OCI-M1 (cell line): ENCODE data around the gene OPA3.

Source experiments
- DNase-seq: peaks from one replicate; lab custom pipeline; 2025; lab: John Stamatoyannopoulos, UW

The OPA3 gene

DNA sequence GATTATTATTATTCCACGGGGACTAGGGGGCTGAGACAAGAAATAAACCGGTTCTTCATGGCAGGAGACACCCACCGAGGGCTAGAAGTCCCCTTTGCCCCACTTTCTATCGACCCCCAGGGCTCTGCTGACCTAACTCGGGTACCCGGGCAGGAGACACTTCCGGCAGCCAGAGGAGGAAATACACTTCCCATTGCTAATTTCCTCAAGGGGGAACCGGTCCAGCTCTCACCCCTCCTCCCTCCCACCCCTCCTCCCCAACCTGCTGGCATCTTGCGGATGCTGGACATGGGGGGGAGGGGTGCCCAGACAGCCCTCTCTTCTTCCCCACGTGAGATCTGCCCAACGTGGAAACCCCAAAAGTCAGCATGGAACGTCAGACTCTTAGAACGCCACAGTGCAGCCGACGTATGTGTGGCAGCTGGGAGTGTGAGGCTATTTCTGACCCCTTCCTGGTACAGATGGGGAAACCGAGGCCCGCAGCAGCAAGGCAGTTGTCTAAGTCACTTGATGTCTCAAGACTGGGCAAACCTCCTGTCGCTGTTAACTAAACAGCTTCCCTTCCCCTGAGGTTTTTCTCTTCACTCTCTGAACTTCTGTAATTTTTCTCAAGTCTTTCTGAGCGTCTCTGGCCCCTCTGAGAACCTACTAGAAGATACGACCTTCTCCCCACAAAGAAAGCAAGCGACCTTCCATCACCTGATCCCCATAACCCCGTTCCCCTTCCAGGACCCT lies 13.8 kb upstream of the OPA3 start:
- peak; percentile 23 for DNase-seq

DNA sequence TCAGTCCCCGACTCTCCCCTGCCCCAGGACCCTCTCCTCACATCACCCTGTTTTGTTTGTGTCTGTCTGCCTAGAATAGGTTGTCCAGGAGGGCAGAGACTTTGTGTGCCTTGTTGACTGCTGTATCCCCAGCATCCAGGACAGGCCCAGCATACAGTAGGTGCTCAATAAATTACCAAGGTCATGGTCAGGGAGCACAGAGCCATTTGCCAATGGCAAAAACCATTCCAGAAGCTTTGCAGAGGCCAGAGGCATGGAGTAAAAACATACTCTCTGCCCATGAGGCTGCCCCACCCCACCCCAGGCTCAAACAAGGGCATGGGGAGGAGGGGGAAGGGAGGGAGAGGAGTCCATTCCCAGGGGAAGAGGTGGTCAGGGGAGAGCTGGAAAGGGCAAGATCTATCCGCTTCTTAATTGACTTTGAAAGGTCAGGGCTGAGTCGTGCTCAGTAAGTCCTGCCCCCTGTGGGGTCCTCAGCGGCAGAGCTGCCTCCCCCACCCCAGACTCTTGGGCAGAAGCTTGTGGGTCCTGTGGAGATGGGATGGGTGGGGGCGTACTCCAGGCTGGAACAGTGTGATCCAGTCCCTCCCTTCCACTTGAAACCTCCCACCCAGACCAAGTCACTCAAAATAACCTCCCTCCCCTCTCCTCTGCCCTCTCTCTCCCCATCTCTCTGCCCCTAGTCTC lies 13.0 kb upstream of the OPA3 start:
- DNase-seq = no peak

DNA sequence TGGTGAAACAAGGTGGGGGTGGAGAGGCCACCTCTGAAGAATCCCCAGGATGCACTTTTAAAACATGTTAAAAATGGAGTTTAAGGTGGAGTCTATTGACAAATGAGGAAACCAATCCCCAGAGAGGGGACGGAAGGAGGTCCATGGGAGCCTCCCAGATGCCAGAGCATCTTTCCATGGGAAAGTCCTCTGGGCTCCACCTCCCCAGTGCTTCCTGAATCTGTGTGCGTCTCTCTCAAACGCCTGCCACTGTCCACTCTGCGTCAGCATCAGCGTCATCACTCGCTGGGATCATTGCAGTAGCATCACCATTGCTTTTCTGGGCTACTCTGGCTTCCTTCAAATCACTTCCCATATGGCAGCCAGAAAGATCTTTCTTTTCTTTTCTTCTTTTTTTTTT lies 11.2 kb upstream of the OPA3 start:
- DNase-seq = no peak

DNA sequence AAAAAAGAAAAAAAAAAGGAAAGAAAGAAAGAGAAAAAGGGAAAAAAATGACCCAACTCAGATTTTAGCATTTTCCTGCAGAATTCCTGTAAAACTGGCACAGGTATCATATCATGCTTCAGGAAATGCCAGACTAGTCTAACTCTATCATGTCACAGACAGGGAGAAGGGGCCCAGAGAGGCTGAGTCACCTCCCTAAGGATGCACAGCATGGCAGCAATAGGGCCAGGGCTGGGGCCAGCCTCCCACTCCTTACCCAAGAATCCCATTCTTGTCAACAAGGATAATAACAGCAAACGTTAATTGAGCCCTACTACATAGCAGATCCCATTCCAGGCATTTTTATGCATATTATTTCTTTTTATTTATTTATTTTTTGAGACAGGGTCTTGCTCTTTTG lies 8.9 kb upstream of the OPA3 start:
- no peak for DNase-seq

DNA sequence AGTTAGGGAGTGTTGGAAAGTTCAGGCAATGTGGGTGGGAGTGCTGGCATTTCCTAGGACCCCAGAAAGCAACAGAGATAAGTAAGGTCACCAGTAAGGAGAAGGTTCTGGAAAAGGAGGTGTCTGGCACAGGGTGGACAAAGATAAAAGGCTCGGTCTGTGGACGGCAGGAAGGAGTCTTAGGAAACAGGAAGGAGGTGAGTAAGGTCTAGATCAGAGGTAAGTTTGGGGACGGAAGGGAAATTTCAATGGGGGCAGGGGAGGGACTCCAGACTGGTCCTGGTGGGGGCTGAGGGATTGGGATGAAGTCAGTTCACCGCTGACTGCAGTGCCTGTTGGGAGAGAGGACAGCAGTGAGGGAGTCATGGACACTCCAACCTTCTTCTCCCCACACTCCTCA lies 7.8 kb upstream of the OPA3 start:
- DNase-seq = no peak

DNA sequence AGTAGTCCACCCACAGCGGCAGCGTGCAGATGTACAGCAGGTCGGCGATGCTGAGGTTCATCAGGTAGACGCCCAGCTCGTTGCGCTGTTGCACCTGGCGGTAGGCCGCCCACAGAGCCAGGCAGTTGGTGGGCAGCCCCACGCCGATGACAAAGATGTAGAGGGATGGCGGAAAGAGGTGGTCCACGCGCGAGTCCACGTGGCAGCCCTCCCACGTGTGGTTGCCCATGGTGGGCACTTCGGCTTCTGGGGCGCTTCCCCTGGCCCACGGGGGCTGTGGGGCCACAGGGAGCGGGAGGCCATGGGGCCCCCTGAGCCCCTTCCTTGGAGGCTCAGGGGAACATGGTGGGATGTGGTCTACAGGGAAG lies 7.0 kb upstream of the OPA3 start:
- no peak for DNase-seq

DNA sequence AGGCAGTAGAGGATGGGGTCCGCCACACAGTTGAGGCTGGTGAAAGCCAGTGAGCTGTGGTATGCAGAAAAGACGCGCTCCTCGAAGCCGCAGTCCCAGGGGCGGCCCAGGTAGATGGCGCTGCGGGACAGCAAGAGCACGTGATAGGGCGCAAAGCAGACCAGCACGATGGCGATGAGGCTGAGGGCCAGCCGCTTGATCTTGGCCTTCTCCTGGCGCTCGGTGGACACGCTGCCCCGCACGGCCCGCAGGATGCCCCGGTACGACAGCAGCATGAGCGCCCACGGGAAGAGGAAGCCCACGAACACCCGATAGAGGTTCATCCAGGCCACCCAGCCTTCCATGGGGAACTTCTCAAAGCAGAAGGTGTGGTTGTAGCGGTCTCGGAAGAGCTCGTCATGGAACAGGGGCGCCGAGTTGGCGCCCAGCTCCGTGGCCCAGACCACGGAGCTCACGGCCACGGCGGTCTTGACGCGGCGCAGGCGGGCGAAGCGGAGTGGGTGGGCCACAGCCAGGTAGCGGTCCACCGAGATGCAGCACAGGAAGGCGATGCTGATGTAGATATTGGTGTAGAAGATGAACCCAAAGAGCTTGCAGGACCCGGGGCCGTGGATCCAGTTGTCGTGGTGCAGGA lies 6.5 kb upstream of the OPA3 start:
- no peak for DNase-seq

DNA sequence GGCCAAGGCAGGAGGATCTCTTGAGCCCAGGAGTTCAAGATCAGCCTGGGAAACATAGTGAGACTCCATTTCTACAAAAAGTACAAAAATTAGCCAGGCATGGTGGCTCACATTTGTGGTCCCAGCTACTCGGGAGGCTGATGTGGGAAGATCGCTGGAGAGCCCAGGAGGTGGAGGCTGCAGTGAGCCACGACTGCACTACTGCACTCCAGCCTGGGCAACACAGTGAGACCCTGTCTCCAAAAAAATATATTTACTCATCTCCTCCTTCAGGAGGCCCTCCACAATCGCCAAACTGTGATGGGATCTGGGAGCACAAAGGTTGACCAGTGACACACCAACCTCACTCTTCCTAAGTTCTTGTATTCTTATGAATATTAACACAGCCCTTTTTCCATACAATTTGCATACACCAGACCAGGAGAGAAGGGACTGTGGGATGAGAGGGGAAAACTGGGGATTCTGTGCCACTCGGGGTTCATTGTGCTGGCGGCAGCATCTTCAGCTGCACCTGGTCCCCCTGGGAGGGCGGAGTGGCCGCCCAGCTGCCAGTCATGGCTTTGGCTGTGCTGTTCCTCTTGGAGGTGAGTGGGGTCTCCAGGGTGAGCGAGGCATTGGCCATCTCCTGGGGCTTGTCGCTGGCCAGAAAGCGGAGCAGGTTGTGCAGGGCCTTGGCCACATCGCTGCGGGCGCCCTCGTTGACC lies 5.8 kb upstream of the OPA3 start:
- no peak for DNase-seq

DNA sequence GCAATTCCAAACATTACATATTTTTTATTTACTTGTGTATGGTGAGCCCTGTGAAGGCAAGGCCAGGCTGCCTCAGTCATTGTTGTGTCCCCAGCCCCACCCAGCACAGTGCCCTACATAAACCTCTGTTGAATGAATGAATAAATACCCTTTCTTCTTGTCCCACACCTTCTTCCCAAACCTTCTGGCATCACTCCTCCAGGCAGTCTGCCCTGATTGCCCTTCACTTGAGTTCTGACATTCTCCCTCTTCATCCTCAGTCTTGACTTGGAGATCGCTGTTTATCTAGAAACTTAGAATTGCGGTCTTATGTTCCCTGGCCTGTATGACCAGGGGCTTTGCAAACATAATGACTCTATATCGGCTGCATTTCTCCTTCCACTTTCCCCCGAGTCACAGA lies 5.2 kb upstream of the OPA3 start:
- no peak for DNase-seq

DNA sequence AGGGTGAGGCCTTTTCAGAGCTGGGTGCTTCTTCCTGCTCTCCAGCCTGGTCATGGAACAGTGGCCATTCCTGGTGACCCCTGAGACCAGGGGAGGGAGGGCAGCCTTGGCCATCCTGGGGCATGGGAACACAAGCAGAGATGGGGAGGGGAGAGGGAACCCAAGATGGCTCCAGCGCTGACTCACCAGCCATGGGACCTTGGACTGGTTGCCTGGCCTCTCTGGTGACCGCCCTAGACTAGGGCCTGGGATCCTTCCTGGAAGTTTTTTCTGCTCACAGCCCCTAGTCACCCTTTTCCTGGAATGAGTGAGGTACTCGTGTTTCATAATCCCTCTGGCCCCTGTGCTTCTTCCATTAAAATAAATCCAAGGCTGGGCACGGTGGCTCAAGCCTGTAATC lies 3.3 kb upstream of the OPA3 start:
- no peak for DNase-seq

DNA sequence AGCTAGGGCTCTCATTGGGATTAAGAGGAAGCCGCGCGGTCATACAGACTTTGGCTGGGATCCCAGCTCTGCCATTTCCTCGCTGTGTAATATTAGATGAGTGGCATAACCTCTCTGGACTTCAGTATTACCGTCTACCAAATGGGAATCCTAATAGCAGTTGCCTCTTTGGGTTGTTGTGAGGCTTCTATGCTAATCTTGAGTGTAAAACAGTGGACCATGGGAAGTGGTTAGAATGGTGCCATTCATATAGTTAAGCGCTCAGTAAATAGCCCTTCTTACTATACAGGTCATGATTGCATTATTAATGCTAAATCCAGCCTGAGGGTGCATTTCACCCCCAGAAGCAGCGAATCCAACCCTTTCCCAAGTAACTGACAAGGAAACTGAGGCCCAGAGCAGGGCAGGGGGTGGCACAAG lies 566 bp upstream of the OPA3 start:
- no peak for DNase-seq

DNA sequence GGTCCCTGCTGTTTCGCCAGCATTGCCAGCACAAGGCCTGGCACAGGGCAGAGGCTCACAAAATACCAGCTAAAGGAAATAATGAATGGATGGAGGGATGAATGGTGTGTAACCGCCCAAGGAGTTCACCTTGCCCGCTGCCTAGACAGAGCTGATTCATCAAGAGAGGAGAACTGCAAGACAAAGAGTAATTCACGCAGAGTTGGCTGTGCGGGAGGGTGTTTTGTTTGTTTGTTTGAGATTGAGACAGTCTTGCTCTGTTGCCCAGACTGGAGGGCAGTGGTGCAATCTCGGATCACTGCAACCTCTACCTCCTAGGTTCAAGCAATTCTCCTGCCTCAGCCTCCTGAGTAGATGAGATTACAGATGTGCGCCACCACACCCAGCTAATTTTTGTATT lies 3.0 kb downstream of the OPA3 start:
- DNase-seq = no peak

DNA sequence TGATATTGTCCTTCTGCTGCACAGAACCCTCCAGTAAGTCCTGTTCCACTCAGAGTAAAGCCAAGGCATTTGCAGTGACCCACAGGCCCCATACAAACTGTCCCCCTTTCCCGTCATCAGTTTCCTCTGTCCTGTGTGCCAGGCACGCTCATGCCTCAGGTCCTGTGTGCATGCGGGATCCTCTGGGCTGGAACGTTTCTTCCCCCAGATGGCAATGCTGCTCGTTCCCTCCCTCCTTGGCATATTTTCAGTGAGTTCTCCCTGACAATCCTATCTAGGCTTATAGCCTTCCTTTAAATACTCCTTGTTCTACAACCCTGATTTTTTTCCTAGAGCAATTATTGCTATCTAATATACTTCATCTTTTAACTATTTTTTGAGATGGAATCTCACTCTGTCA lies 5.7 kb downstream of the OPA3 start:
- DNase-seq = no peak

DNA sequence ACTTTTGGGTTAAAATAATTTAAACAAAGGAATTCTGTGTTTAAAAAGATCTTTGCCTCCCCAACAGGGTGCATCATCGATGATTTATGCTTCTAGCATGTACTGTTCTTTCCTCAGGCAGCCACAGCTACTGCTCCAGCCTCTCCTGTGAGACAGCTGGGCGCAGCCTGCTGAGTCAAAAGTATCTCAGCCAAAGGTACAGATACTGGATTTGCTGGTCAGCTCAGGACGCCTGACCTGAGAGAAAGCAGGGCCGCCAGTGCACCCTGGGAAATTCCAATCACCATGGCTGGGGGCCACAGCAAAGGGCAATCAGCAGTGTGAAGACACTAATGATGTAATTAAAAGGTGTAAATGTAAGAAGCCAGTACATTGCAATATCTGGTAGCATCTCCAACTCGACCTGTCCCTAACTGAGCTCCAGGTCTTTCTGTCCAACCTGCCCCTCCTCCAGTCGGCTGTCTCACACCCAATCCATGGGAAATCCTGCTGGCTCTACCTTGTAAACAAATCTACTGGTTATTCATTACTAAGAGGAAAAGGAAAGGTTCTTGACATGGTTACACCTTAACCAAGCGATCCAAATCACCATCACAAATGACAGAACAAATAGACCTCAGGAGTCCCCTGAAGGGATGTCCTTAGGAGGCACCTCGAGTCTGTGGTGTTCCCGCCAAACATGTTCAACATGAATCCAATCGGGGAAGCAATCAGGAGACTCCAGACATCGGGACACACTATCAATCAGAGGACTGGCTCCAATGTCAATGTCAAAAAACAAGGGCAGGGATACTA lies 7.3 kb downstream of the OPA3 start:
- no peak for DNase-seq

DNA sequence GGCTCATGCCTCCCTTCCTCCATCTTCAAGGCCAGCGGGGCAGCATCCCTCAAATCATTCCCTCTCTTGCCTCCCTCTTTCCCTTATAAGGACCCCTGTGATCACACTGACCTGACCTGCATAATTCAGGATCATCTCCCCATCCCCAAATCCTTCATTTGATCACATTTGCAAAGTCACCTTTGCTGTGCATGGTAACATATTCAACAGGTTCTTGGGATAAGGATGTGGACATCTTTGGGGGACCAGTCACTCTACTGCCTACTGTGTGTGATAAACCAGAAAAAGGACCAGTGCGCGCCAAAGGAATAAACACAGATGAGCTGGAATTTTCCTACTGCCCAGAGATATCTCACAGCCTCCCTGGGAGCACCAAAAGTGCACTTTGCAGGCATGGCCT lies 7.9 kb downstream of the OPA3 start:
- no peak for DNase-seq

DNA sequence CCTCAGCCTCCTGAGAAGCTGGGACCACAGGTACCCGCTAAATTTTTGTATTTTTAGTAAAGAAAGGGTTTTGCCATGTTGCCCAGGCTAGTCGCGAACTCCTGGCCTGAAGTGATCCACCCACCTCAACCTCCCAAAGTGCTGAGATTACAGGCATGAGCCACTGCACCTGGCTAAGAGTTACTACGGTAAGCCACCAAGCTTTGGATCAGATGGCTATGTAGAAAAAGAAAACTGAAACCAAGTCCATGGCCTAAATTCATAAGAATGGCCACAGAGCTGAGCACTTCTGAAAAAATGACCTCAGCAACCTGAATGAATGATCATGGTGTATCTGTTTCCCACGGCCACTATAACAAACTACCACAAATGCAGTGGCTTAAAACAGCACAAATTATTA lies 9.4 kb downstream of the OPA3 start:
- DNase-seq = no peak

DNA sequence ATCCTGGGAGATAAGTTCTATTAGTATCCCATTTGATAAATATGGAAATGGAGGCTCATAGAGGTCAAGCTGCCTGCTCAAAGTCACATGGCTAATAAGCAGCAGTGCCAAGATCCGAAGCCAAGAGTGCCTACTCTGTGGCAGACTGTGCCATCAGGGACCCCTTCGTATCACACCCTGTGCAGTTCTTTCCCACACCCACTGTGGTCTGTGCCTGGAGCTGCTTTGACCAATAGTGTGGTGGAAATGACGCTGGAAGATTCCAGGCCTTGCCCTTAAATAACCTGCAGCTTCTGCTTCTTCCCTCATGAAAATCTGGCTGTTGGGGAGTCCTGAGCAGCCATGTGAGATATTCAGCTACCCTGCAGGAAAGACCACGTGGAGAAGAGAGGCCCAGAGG lies 10.1 kb downstream of the OPA3 start:
- DNase-seq = no peak

DNA sequence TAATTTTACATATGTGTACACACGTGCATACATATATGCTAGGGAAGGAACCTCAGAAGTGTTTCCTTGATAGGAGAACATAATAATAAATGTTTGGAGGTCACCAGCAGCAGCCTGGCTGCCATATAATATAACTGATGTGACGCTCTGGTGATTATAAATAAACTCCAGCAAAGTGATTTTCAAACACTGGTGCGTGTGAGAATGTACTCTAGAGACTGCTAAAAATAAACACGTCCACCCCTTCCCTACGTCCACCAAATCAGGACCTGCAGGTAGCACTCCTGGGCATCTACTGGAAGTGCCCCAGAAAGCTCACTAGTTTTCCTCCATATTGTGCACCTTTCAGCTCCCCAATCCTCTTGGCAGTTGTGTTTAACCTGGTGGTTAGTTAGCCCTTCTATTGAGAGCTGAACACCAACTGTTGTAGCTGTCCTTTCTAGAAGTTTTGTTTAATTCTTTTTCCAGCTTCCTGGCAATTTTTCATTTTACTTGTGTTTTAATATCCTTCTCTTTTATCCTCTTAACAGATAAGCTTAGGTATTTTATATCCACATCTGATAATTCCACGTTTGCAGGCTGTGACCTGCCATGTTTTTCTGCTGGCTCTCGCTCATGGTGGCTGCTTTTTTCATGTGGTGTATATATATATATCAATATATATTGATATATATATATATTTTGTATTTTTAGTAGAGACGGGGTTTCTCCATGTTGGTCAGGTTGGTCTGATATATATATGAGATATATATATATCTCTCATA lies 13.0 kb downstream of the OPA3 start:
- no peak for DNase-seq

DNA sequence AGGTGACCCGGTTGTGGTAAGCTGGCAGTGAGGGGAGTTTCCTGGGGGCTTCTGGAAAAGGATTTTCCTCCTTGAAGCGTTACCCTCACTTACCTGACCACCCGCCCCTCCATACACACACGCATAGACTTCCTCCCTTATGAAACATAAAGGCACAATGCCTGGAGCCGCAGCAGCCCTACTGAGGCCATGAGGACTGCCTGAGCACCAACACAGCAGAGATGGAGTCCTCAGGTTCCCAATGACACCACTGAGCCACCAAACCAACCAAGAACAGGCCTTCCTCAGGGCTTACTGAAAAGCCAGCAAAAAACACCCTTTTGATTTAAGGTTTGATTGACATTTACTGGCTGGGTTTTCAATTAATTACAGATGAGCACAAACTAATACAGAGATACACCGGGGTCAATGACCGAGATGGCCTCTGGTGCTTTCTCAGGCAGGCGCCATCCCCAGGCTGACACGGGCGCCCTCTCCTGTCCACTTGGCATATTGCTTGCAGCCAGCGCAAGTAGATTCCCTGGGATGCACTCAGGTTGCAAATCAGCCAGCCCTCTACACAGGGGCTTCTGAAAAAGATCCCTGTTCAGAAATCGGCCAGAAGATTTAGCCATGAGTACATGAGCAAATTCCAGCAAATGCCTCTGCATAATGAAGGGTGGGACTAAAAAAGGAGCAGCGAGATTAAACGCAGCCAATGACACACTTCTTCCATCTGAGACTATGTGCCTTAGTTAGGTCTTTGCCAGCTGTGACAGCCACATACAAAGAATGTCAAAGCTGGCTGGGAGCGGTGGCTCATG lies 14.8 kb downstream of the OPA3 start:
- DNase-seq = peak; percentile 65

DNA sequence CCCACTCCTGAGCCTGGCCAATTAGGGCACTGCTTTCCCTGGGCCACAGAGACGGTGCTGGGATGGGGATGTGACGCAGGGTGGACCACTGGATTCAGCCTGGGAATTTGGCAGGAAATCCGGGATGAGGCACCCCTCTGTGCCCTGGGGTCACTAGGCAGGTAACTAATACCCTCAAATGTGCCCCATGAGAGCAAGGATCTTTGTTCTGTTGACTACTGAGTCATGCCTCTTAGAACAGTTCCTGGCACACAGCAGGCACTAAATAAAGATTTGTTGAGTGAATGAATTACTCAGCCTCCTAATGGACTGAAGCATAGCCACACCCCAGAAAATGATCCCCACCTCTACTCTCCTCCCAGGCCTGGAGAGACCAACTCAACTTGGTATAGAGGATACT lies 15.9 kb downstream of the OPA3 start:
- DNase-seq = no peak

DNA sequence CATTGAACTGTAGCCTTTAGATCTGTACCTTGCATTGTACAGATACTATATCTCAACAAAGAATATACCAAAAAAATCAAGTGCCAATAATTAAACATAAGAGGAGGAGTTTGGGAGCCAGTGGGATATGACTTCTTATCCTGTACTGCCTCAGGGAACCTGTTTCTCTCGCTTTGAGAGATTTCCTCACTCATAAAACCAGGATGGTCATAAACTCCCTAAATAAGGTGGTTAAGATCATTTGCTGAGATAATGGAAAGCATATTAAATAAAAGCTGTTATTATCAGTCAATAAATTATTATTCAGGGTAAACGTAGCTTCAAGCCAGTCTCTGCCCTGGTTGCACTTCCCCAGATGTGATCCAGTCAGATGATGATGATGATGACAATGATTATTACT lies 17.0 kb downstream of the OPA3 start:
- DNase-seq = no peak
